Naive thymus-derived CD4-positive, alpha-beta T cell (primary cell): ENCODE data around the gene GTPBP4. TPM values are rescaled to one million over a fixed set of nuclear protein-coding genes. Genes with fewer than 3 reads are reported as not detected.

ENCODE experiments used
- ATAC-seq: fragments of 150-1000 bp; cut with Tn5 transposase; 2 replicates; pipeline ENCODE4 v1.10.0; 2021; ENCODE audit warnings: mild to moderate bottlenecking, moderate library complexity
- CTCF ChIA-PET: fragments of 350-600 bp; sonication (Branson Sonifier 250); formaldehyde crosslinking; loops from one replicate; lab custom pipeline; 2021; ENCODE audit warnings: antibody characterized with exemption; lab: Charles Lee
- POLR2A ChIA-PET: fragments of 350-600 bp; sonication (Branson Sonifier 250); formaldehyde crosslinking; loops from one replicate; lab custom pipeline; 2021; ENCODE audit warnings: antibody characterized with exemption, inconsistent platforms; lab: Charles Lee
- DNase-seq, 9 donors: peaks; one replicate each; pipeline versions ENCODE4 v3.0.0 to v3.0.0-alpha.2; 2020 to 2022; ENCODE audit warnings: mixed read lengths in 1 of 9
- H3K27ac ChIP-seq: one replicate; pipeline ENCODE4 v1.7.0; 2013; ENCODE audit warnings: mild to moderate bottlenecking, low read depth, low read length, moderate library complexity
- H3K27me3 ChIP-seq, 2 donors: one replicate each; pipeline ENCODE4 v1.7.0; 2013; ENCODE audit warnings: low read length in 2 of 2, mild to moderate bottlenecking in 2 of 2, moderate library complexity in 2 of 2; ENCODE audit not compliant: control insufficient read depth in 2 of 2, insufficient read depth in 2 of 2
- H3K36me3 ChIP-seq, 3 experiments: 1 replicate in 2 of 3; 2 replicates in 1 of 3; pipeline ENCODE4 v1.7.0; 2013; ENCODE audit warnings: low read length in 3 of 3, mild to moderate bottlenecking in 3 of 3, moderate library complexity in 1 of 3; ENCODE audit not compliant: insufficient read depth in 3 of 3, control insufficient read depth in 2 of 3
- H3K4me1 ChIP-seq, 2 donors: one replicate each; pipeline ENCODE4 v1.7.0; 2013; ENCODE audit warnings: low read length in 2 of 2, mild to moderate bottlenecking in 2 of 2, moderate library complexity in 1 of 2; ENCODE audit not compliant: control insufficient read depth in 2 of 2, insufficient read depth in 2 of 2
- H3K4me3 ChIP-seq: 2 replicates; pipeline ENCODE4 v1.7.0; 2013; ENCODE audit warnings: mild to moderate bottlenecking, low read length
- H3K9me3 ChIP-seq, 3 experiments: 1 replicate in 2 of 3; 2 replicates in 1 of 3; pipeline ENCODE4 v1.7.0; 2013; ENCODE audit warnings: low read length in 3 of 3; ENCODE audit not compliant: control insufficient read depth in 2 of 3
- H3K27ac Mint-ChIP-seq, 9 donors: one replicate each; pipeline ENCODE4 v1.8.0; 2020 to 2022; ENCODE audit warnings: mixed read lengths in 9 of 9, mild to moderate bottlenecking in 8 of 9, moderate library complexity in 5 of 9, inconsistent platforms in 2 of 9
- H3K27me3 Mint-ChIP-seq, 5 donors: one replicate each; pipeline ENCODE4 v1.8.0; 2021 to 2022; ENCODE audit warnings: mixed read lengths in 5 of 5, mild to moderate bottlenecking in 1 of 5
- H3K36me3 Mint-ChIP-seq, 5 donors: one replicate each; pipeline ENCODE4 v1.8.0; 2020 to 2022; ENCODE audit warnings: mixed read lengths in 5 of 5, mild to moderate bottlenecking in 3 of 5, inconsistent platforms in 1 of 5
- H3K4me1 Mint-ChIP-seq, 7 donors: one replicate each; pipeline ENCODE4 v1.8.0; 2020 to 2022; ENCODE audit warnings: mixed read lengths in 7 of 7, mild to moderate bottlenecking in 3 of 7, inconsistent platforms in 1 of 7
- H3K4me3 Mint-ChIP-seq, 10 donors: one replicate each; pipeline ENCODE4 v1.8.0; 2020 to 2022; ENCODE audit warnings: mild to moderate bottlenecking in 10 of 10, mixed read lengths in 10 of 10, moderate library complexity in 6 of 10, inconsistent platforms in 2 of 10
- H3K9me3 Mint-ChIP-seq, 11 donors: one replicate each; pipeline ENCODE4 v1.8.0; 2020 to 2022; ENCODE audit warnings: mixed read lengths in 11 of 11, mild to moderate bottlenecking in 4 of 11, inconsistent platforms in 1 of 11, moderate library complexity in 1 of 11
- intact Hi-C, 2 donors: fragments of 100-400 bp; cut with micrococcal nuclease; formaldehyde crosslinking; loops; one replicate each; pipeline ENCODE4 v1.15.1; 2023
- polyA plus RNA-seq, 2 donors: library from polyadenylated mRNA; unstranded; fragments of 300-500 nt; fragmentation: Illumina TruSeq; gene quantifications; one replicate each; pipeline ENCODE4 v1.2.3, GENCODE V29; 2021
- total RNA-seq, 6 experiments: library from RNA in 5 of 6; stranded (reverse) in 5 of 6; gene quantifications; 1 replicate in 5 of 6; 2 replicates in 1 of 6; pipeline ENCODE4 v1.2.3 and lab custom pipeline; 2021 to 2026

GTPBP4 gene
- total RNA-seq (10 to 100 TPM; 39.0 to 81.8 (median 45.2) TPM), polyA plus RNA-seq (10 to 100 TPM; 17.4 to 23.4 TPM), total RNA-seq (lab: John Stamatoyannopoulos, UW) (49.0 reads per million, percentile 71 among the genes with 10 or more reads in this experiment)

GRCh38 chr10:987870-988666, at the start of gene GTPBP4:
GTPBP4 (plus strand) TSS chr10:988434; CDS start chr10:988480, 46 bp downstream.
- Histone ChIP-seq H3K4me3 (peak within 1 kb of the TSS; percentile 90), H3K4me1 (peaks cover 18 to 19% of the 10 kb centered on the region in 2 donors), H3K27me3 (no peaks in the 10 kb centered on the region), H3K9me3 (no peaks in the 10 kb centered on the region), H3K27ac (peak within 1 kb of the TSS; percentile 95), H3K36me3 (peaks cover 3 to 23% (median 6%) of the 10 kb centered on the region in 3 experiments)
- H3K36me3 Mint-ChIP-seq: peaks cover 0 to 7% (median 0%) of the 10 kb centered on the region in 5 donors
- intact Hi-C loops: loop anchor here (1.0 to 5.0 kb wide), 7 partner anchors 57 to 853 kb away; partner anchors contain the start of genes IDI1 (in 2 of the 2), LARP4B (in 2 of the 2), WDR37 (in 2 of the 2) and ZMYND11 (in 2 of the 2)
- ChIA-PET POLR2A (interaction anchor here (0.9 to 3.5 kb wide), 13 partner anchors 10 to 432 kb away, joined by 3 to 27 read pairs (median 4); partner anchors contain the start of genes IDI1 and LARP4B), CTCF (interaction anchor here (0.6 to 1.3 kb wide), 2 partner anchors 64 to 104 kb away, joined by 3 read pairs; no protein-coding TSS in a partner anchor)
- DNase-seq: peak; percentile 88 to 98 (median 95)
- ATAC-seq: peak; percentile 99
- H3K4me3 Mint-ChIP-seq: peak within 1 kb of the TSS; percentile 95 to 98 (median 96)
- H3K4me1 Mint-ChIP-seq: peaks cover 21 to 45% (median 40%) of the 10 kb centered on the region in 7 donors
- H3K9me3 Mint-ChIP-seq: no peaks in the 10 kb centered on the region
- H3K27ac Mint-ChIP-seq: peak within 1 kb of the TSS; percentile 88 to 99 (median 97)
- no peaks in the 10 kb centered on the region for H3K27me3 Mint-ChIP-seq

GRCh38 chr10:938941-939678, 49.1 kb upstream of the GTPBP4 start:
- peak; percentile 32 for ATAC-seq
- no peaks in the 10 kb centered on the region for H3K9me3 ChIP-seq
- peaks cover 0 to 2% (median 0%) of the 10 kb centered on the region in 5 donors for H3K36me3 Mint-ChIP-seq
- intact Hi-C loops: no loop called here
- peaks cover 0 to 13% of the 10 kb centered on the region in 2 donors for H3K4me1 ChIP-seq
- H3K27me3 ChIP-seq: no peaks in the 10 kb centered on the region
- peak overlapping the region in 8 of 10 donors; percentile 56 to 74 (median 67) for H3K4me3 Mint-ChIP-seq
- H3K4me3 ChIP-seq: no peak overlapping the region
- H3K36me3 ChIP-seq: no peaks in the 10 kb centered on the region
- H3K27ac Mint-ChIP-seq: peak overlapping the region; percentile 65 to 88 (median 80)
- no peaks in the 10 kb centered on the region for H3K9me3 Mint-ChIP-seq
- peak in 6 of 9 donors; percentile 5 to 27 (median 20) for DNase-seq
- CTCF ChIA-PET: no interaction called here
- peaks cover 14 to 27% (median 18%) of the 10 kb centered on the region in 7 donors for H3K4me1 Mint-ChIP-seq
- POLR2A ChIA-PET: interaction anchor here (0.7 to 0.8 kb wide), 2 partner anchors 8 to 49 kb away, joined by 3 to 4 read pairs; partner anchors contain the start of genes GTPBP4 and LARP4B
- peak overlapping the region; percentile 51 for H3K27ac ChIP-seq
- no peaks in the 10 kb centered on the region for H3K27me3 Mint-ChIP-seq

- H3K9me3 ChIP-seq: no peaks in the 10 kb centered on the region
- H3K4me1 ChIP-seq: peaks cover 0 to 19% of the 10 kb centered on the region in 2 donors
- no peak overlapping the region for H3K4me3 ChIP-seq
- H3K9me3 Mint-ChIP-seq: no peaks in the 10 kb centered on the region
- DNase-seq: no peak
- no peaks in the 10 kb centered on the region for H3K27me3 ChIP-seq
- H3K36me3 Mint-ChIP-seq: peaks cover 0 to 2% (median 0%) of the 10 kb centered on the region in 5 donors
- no peak overlapping the region for H3K27ac Mint-ChIP-seq
- POLR2A ChIA-PET: no interaction called here
- H3K27ac ChIP-seq: no peak overlapping the region
- H3K36me3 ChIP-seq: no peaks in the 10 kb centered on the region
- CTCF ChIA-PET: no interaction called here
- no peak for ATAC-seq
- intact Hi-C loops: no loop called here
- H3K27me3 Mint-ChIP-seq: no peaks in the 10 kb centered on the region
- peaks cover 13 to 30% (median 21%) of the 10 kb centered on the region in 7 donors for H3K4me1 Mint-ChIP-seq
- H3K4me3 Mint-ChIP-seq: no peak overlapping the region
Measured at GRCh38 chr10:943334-944033, 44.8 kb upstream of the GTPBP4 start.

- Histone ChIP-seq H3K27ac (no peak overlapping the region), H3K4me3 (no peak overlapping the region), H3K36me3 (no peaks in the 10 kb centered on the region), H3K27me3 (no peaks in the 10 kb centered on the region), H3K9me3 (no peaks in the 10 kb centered on the region), H3K4me1 (peaks cover 0 to 14% of the 10 kb centered on the region in 2 donors)
- POLR2A ChIA-PET: no interaction called here
- Mint-ChIP-seq H3K36me3 (peaks cover 0 to 2% (median 0%) of the 10 kb centered on the region in 5 donors), H3K4me1 (peaks cover 6 to 22% (median 14%) of the 10 kb centered on the region in 7 donors), H3K27me3 (no peaks in the 10 kb centered on the region), H3K27ac (peak overlapping the region in 4 of 9 donors; percentile 12 to 46 (median 18)), H3K9me3 (no peaks in the 10 kb centered on the region), H3K4me3 (peak overlapping the region in 5 of 10 donors; percentile 2 to 52 (median 26))
- peak; percentile 94 for ATAC-seq
- CTCF ChIA-PET: no interaction called here
- peak in 2 of 9 donors; percentile 22 to 34 for DNase-seq
- intact Hi-C loops: no loop called here
Measured at GRCh38 chr10:944034-944831, 44.0 kb upstream of the GTPBP4 start.

DNA sequence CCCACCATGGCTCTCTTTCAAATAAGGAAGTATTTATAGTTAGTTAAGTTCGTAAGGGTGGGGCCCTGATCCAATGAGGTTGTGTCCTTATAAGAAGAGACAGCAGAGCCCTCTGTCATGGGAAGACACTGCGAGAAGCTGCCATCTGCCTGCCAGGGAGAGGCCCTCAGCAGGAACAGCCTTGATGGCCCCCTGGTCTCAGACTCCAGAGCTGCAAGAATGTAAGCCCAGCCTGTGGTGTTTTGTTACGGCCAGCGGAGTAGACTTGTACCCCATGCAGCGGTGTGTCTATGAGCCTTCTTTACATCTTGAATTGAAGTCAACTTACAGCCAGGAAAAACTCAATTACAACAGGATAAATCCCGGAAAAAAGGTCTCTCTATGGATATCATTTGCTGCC, 42.5 kb upstream of the GTPBP4 start:
- no peak overlapping the region for H3K27ac ChIP-seq
- H3K4me1 ChIP-seq: peaks cover 0 to 8% of the 10 kb centered on the region in 2 donors
- Mint-ChIP-seq H3K36me3 (no peaks in the 10 kb centered on the region), H3K9me3 (no peaks in the 10 kb centered on the region), H3K4me3 (no peak overlapping the region), H3K27ac (no peak overlapping the region), H3K4me1 (peaks cover 0 to 13% (median 10%) of the 10 kb centered on the region in 7 donors), H3K27me3 (peaks cover 0 to 5% (median 0%) of the 10 kb centered on the region in 5 donors)
- ATAC-seq (no peak), DNase-seq (no peak)
- no peaks in the 10 kb centered on the region for H3K27me3 ChIP-seq
- ChIA-PET CTCF (no interaction called here), POLR2A (no interaction called here)
- no peaks in the 10 kb centered on the region for H3K9me3 ChIP-seq
- intact Hi-C loops: no loop called here
- no peaks in the 10 kb centered on the region for H3K36me3 ChIP-seq
- H3K4me3 ChIP-seq: no peak overlapping the region
